Stimulated activated CD8-positive, alpha-beta memory T cell treated with anti-CD3 and anti-CD28 coated beads, Interleukin-7, amount 100 ng/mL, for 1 hour (primary cell): ENCODE measurements around the gene EXOC4.

Source experiments
- DNase-seq, 2 donors: peaks; one replicate each; pipeline ENCODE4 v3.0.0-alpha.2; 2020; ENCODE audit warnings: low read depth in 2 of 2

Gene EXOC4

DNA sequence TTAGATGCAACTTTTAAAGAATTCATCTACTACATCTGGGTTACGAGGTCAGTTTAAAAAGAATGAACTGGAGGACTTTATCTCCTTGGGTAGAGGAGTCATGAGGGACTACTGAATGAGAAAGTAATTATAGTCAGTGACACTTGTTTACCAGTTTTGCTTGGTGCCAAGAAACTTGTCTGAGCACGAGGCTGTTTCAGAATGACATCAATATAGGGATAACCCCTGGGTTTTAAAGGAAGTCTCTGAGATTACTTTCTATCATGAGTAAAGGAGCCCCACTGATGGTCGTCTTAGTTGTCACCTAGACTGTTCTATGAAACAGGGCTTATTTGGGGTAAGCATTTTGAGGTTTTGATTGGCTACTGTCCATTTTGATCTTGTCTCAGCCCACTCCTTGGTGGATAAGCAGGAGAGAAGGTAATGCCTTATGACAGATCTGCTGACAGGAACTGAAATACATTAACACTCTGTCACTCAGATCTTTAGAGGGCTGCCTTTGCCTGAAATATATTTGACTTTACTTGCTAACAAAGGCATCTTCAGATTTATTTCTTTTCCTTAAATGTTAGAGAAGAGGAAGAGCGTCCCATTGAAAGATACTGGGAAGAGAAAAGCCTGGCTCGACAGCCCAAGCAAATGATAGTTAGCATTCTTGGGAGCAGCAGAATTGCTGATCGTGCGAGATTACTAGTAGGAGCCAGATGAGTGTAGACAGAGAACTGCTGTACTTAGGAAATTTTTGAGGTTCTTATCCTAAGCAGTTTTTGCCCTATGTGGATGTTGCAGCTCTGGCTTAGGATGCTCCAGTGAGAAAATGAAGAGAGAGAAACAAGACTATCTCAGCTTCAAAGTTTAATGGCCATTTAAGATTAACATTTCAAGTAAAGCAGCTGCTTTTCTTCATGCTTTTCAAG lies 575.1 kb downstream of the EXOC4 start:
- no peak for DNase-seq

DNA sequence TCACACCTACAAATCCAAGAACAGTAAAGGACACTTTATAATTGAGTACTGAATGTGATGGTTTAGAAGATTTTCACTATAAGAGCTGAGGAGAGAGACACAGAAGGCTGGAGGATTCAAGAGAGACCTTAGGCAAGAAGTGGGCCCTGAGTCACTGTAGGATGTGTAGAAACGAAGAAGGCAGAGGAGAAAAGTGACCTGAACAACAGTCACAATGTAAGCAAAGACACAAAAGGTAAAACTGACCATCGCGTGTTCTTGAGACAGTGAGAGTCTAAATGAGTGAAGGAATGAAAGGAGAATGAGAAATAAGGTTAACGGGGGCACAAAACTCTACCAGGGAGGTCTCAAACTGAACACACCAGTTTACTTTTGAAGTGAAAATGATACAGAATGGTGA lies 576.0 kb downstream of the EXOC4 start:
- no peak for DNase-seq

DNA sequence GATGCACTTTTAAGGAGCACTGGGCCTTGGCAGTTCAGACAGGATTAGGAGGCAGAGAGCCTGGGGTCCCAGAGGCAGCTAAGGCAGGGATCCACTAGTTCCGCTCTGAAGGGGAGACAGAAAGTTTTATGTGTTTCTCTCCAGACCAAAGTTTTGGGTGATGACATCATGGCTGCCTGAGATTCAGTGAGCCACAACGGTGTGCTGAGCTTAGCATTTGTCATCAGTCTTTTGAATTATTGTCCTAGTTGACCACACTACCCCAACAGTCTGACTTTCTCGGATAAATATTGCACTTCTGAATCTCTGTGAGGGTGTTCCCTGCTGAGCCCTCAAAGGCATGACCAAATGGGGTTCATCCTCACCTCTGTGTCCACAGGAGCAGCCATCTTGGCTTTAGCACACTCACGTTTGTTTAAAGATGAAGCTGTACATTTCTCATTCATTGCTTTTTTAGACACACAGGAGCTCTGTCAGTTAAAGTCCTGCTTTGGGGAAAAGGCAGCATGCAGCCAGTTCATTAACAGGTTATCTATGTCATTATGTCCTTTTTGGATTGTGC lies 576.5 kb downstream of the EXOC4 start:
- DNase-seq, result no peak

DNA sequence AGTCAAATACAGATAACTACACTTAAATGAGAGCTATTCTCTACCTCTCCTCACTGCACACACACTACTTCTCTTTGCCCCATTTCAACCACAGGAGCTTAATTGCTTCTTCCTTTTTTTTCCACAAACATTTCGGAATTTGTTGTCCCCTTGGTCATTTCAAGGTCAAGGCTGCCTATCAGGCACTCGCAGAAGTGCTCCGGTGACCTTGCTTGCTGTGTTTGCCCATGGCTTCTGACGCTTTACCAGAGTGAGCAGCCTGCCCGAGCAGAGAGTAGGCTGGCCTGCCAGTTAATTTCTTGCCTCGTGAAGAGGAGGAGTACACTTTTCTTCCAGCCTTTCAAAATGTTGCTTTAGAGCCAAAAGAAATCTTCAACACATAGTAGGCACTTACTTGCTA lies 577.2 kb downstream of the EXOC4 start:
- DNase-seq, result no peak

DNA sequence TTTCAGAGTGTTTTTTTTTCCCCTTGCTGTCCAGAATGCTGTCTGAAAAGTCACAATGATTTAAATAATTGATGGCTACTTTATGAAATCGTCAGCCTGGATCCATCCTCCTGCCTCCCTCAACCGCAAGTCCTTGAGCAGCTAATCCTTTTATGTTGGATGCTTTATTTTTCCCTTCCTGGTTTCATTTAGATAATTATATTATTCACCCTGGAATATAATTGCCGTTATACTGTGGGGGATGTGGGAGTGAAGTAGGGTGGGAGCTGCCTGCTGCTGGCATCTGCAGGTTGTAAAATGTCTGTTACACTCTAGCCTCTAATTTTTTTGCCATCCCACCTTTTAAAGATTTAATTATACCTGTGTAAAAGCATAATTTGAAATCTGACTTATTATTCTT lies 583.8 kb downstream of the EXOC4 start:
- no peak for DNase-seq

DNA sequence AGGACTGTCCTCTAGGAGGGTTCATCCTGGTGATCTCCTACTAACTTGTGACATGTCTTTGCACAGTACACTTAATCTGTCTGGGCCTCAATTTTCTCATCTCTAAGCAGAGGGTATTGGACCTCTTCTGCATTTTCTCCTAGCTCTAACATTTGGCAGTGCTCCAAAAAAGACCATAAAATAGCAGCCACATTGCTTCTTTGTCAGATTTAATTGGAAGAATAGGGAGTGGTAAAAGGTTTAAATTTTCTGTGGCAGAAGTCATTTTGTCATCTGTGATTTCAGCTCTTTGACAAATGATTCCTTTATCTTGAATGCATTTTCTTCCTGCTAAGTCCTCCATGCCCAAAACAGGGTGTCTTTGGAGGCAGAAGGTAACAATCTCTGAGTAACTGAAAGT lies 584.3 kb downstream of the EXOC4 start:
- DNase-seq, result no peak

DNA sequence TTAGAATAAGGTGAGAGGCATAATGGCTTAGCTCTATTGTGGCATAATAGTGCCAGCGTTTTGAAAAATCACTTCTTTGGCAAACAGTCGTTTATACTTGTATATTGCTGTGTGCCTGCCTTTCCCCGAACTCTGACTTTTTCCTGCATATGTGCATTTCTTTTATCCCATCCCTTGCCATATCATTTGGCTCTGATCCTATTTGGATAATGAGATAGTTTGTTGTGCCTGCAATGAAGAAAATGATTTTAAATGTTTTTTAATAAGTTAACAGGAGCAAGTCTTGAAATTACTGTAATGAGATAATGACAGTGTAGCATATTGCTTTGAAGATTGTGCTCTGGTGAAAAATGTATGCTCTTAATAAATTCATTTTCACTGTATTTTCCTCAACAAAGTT lies 586.2 kb downstream of the EXOC4 start:
- no peak for DNase-seq

DNA sequence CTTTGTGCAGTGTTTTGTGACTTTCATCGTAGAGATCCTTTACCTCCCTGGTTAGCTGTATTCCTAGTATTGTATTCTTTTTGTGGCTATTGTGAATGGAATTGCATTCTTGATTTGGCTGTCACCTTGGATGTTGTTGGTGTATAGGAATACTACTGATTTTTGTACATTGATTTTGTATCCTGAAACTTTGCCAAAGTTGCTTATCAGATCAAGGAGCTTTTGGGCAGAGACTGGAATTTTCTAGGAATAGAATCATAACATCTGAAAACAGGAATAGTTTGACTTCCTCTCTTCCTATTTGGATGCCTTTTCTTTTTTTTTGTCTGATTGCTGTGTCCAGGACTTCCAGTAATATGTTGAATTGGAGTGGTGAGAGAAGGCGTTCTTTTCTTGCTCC lies 590.5 kb downstream of the EXOC4 start:
- DNase-seq, result no peak

DNA sequence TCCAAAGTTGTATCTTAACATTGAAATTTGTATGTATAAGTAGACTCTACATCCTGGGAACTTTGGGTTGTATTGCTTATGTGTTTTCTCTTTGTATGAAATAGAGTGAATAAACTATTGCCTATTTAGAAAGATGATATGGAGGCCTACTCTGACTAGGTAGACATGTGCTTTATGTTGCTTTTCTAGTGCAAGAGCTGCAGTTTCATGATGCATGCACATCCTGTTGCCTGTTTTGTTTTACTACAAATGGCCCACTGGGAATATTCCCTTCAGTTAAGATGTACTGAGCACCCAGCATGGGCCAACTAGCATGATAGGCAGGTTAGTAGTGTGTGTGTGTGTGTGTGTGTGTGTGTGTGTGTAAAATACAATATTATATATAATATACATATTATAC lies 592.1 kb downstream of the EXOC4 start:
- DNase-seq, result no peak

DNA sequence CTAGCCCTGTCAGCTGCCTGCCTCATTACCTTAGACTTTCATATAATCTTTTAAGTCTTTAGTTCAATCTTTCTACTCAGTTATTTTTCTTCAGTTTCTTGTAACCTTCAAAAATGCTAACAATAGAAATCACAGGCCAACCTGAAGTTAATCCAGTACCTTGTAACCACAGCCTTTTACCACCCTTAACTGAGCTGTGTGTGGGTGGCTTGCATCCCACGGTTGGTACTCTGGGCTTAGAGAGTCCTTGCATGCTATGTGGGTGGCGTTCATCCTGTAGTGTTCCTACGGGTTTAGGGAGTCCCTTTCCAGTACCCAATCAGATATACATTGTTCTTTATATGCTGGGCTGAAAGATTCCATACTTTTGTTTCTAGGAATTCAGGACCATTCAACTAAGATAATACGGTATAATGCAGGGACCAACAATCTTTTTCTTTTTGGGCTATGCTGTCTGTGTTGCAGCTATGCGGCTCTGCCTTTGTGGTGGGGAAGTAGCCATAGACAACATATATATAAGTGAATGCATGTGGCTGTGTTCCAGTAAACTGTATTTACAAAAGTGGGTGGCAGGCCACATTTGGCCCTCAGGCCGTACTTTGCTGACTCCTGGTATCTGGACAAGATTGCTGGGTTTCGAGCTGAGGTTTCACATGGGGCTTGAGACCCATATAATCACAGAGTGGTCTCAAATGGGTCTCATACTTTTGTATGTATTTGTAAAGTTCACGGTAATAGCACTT lies 593.5 kb downstream of the EXOC4 start:
- no peak for DNase-seq

DNA sequence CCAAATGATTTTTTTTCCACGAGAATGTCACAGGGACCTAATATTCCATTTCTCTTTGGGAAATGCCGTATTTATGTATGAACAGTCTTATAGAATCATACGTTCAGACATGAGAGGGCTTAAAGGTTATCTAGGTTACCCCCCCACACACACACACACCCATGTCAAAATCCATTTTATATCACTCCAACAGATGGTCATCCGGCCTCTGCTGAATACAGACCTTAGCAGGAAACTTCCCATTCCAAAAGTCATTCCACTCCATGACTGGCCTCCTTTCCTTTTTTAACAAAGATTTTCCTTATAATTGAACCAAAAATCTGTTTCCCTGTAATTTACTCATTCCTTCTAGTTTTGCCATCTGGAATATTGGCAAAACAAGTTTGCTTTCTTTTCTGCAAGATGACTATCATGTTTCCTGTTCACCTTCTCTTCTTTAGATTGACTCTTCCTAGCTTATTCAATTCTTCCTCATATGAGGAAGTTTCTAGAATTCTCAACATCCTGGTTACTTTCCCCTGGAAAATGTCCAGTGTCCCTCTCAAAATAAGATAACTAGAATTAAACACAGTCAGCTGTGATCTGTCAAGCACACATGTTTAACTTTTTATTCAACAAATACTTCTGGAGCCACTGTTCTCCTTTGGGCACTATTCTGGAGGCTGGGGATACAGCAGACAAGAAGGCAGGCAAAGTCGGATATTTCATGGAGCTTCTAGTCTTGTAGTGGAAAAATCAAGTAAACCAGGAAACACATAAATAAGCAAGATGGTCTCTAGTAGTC lies 597.8 kb downstream of the EXOC4 start:
- no peak for DNase-seq

DNA sequence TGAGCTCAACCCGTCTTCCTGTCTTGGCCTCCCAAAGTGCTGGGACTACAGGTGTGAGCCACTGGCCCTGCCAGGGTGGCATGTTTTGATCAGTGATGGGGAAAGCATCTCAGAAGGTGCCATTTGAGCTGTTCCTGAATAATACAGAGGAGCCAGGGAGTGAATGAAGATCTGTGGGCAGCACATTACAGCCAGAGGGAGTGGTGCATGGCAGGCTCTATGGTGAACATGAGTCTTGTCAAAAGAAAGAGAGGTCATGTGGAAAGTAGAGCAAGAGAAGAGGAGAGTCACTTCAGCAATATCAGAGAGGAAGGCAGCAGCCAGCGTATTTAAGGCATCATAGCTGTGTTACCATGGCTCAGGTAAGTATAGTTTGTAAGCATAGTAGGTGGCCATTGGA lies 598.5 kb downstream of the EXOC4 start:
- no peak for DNase-seq

DNA sequence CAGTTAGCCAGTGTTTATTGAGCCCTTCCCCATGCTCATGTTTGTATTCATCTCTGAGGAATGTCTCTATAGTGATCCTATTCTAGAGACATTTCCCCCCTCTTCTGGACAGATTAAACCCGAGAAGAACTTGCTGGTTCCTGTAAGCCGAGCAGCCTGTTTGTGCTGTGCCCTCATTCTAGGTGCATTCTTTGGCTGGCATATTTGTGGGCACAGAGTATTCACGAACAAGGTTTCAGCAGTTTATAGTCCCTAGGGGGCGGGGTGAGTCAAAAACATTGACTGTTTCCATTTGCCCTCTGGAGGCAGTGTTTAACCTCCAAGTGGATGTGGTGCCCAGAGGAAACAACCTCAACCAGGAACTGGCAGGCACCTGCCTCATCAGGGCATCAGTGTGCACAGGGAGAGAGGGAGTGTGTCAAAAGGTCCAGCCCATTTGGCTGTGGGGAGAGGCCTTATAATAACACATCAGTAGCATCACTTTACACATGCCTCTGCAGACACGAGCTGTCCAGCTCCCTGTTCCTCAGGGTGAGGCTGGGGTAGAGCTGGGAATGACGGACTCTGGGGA lies 600.9 kb downstream of the EXOC4 start:
- DNase-seq, result no peak

DNA sequence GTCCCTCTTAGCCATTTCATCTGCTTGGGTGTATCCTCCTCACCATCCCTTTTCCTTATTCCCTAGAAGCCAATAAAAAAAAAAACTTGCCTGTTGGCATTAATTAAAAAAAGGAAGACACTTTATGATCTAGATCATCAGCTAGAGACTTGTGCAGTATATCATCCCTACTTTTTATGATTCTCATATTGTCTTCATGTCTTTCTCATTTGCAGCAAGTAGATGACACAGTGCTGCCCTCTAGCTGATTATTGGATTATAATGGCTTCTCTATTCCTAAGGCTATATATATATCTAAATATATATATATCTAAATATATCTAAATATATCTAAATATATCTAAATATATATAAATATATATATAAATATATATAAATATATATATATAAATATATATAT lies 601.9 kb downstream of the EXOC4 start:
- no peak for DNase-seq

DNA sequence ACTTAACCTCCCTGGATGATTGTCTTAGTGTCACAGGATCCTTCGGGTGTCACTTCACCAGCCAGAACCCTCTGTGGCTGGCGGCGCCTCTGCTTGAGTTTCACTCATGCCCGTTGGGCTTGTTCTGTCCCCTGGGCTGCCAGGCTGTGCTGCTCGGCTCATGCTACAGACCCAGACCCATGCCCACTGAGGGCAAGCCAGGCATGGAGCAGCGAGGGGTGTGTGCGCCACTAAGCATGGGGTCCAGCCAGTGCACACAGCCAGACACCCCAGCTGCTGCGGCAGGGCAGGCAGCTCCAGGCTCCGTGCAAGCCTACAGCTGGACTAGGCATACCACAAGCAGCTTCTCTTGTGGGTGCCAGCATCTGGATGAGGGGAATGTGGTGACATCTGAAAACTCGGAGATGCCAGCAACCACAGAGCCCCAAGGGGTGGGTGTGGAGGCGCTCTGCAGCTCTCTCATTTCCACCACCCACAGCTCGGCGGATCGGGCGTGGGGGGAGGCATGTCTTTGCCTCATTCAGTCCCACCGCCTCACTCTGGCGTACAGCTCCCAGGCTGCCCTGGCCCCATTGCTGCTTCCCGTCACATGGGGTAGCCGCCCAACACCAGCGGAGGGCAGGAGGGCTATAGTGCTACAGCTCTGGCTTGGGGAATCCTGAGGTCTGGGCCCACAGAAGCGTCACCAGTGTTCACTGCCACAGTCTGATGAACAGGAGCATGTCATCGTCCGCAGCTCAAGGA lies 604.7 kb downstream of the EXOC4 start:
- DNase-seq, result no peak

DNA sequence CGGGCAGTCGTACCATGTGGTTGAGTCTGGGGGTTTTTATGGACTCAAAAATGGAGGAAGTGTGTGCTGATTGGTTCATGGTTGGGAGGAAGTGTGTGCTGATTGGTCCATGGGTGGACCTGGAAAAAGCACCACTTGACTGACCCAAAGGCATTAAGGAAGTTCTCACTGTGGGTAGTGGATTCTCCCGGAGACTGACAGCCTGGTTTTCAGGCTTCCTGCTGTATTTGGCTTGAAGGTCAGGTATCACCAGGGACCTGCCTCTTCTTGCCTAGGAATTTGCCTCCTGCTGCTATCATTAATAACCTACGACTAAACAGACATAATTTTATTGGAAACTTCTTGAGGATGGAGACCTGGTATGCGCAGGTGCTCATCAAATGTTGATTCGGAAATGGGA lies 605.4 kb downstream of the EXOC4 start:
- no peak for DNase-seq

DNA sequence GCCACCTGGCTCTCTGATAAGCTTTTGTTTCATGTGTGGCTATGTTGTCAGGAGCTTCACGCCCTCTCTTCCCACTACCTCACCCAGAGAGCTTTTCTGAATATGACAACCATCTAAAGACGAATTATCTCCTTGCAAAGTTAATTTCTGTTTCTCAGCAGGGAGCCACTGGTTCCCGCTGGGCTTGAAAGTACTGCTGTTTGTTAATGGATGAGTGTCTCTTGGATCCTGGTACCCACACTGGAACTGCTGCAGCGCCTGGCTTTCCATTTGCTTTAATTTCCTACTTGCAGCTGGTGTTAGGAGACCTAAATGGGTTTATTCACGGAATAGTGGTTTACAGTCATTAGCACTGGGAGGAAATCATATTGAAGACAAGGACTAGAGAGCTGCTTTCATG lies 606.4 kb downstream of the EXOC4 start:
- DNase-seq, result no peak

DNA sequence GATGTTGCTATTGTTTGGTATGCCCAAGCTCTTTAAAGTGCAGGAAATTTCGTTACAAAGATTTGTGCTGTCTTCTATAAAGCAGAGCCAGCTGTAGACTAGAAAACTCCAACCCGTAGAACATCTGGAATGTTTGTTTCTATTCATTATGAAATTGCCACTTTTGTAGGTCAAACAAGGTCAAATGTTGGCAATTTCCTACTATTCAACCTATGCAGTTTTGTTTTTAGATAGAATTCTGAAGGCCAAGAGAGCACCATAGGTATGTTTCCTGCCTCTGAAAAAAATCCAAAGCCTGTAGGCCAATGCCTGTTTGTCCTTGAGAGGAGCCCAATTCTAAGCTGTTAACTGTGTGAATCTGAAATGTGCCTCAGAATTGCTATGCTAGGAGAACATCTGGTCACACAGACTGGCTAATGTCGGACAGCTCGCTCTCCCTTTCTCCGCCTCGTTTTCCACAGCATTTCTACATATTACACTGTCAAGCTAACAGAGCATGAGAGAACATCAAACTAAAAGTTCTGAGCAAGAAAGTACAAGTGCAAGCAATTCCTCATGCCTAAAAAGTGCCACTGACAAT lies 607.1 kb downstream of the EXOC4 start:
- DNase-seq, result no peak

DNA sequence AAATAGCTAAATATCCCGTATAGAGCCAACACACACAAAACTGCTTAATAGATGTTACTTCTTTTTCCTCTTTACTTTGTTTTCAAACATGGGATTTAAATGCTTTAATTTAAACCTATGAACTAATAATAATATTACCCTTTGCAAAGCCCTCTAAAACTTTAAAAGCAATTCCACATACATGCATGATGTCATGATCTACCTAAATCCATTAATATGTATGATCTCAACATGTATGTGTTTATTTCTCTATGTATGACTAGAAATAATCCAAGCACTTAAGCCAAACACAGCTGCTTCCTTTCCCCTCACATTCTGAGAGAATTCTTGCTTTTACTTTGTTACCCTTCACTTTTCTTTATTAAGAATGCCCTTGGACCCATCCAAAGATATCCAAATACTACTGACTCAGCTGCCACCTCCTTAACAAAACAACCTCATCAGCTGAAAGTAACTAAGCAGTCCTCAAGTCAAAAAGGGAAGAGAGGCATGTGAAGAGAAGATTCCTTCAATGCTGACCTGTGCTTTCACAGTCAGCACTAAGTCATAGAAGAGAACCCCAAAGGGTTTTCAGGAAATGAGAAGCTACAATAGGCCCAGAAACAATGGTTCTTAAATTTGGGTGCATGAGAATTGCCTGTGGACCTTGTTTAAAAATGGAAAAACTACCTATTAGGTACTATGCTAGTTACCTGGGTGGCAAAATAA lies 607.9 kb downstream of the EXOC4 start:
- no peak for DNase-seq

DNA sequence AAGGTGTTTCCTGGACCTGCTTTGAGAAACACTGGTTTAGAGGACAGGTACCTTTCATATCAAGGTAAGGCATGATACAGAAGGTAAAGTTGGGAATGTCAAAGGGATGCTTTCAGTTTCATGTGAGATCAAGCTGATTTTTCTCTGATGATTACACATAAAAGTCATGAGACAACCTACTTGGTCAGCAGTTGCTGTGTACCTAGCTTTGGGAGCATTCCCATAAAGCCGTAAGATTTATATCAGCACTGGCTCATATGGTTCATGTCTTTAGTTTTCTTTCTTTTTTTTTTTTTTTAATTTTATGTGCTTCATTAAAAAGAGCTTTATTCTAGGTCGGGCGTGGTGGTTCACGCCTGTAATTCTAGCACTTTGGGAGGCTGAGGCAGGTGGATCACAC lies 609.0 kb downstream of the EXOC4 start:
- no peak for DNase-seq
